HG03442 (cell line): Measurements from ENCODE around the gene NLGN1.
"Not testable (repeated sequence)": the region's sequence is repeated elsewhere in the genome, so short reads cannot be mapped to it uniquely, and the experiment has no call there.

Experiments
- ATAC-seq: cut with Tn5 transposase; IDR thresholded peaks from one replicate; pipeline ENCODE4 v1.9.1; 2021; ENCODE audit warnings: mild to moderate bottlenecking, moderate library complexity; ENCODE audit not compliant: unreplicated experiment

NLGN1 gene

GRCh38 chr3:173429076-173429475 lies 31.5 kb downstream of the NLGN1 start:
- ATAC-seq, result no peak

- no peak for ATAC-seq
These were observed 32.0 kb downstream of the NLGN1 start for GRCh38 chr3:173429527-173429926.

- no peak for ATAC-seq
These were observed 33.0 kb downstream of the NLGN1 start for GRCh38 chr3:173430576-173430975.

GRCh38 chr3:173439004-173439403 lies 41.5 kb downstream of the NLGN1 start:
- ATAC-seq, result no peak

GRCh38 chr3:173440514-173440913 lies 43.0 kb downstream of the NLGN1 start:
- ATAC-seq, result no peak

- not testable (repeated sequence) for ATAC-seq
These were observed 54.0 kb downstream of the NLGN1 start for GRCh38 chr3:173451561-173451960.

GRCh38 chr3:173463250-173463649 lies 65.7 kb downstream of the NLGN1 start:
- no peak for ATAC-seq

GRCh38 chr3:173465112-173465511 lies 67.6 kb downstream of the NLGN1 start:
- ATAC-seq, result no peak

- no peak for ATAC-seq
These were observed 68.5 kb downstream of the NLGN1 start for GRCh38 chr3:173465898-173466678.

- ATAC-seq, result no peak
These were observed 70.0 kb downstream of the NLGN1 start for GRCh38 chr3:173467501-173467900.

GRCh38 chr3:173473237-173473636 lies 75.7 kb downstream of the NLGN1 start:
- no peak for ATAC-seq

- ATAC-seq, result no peak
These were observed 81.8 kb downstream of the NLGN1 start for GRCh38 chr3:173479301-173479700.

- no peak for ATAC-seq
These were observed 104.5 kb downstream of the NLGN1 start for GRCh38 chr3:173501931-173502489.

GRCh38 chr3:173502983-173503568 lies 105.5 kb downstream of the NLGN1 start:
- no peak for ATAC-seq

- no peak for ATAC-seq
These were observed 113.0 kb downstream of the NLGN1 start for GRCh38 chr3:173510565-173510964.

- peak; percentile 96 for ATAC-seq
These were observed 115.6 kb downstream of the NLGN1 start for GRCh38 chr3:173513123-173513522.

GRCh38 chr3:173529062-173529711 lies 131.6 kb downstream of the NLGN1 start:
- ATAC-seq, result peak; percentile 96

- no peak for ATAC-seq
These were observed 134.1 kb downstream of the NLGN1 start for GRCh38 chr3:173531602-173532001.

GRCh38 chr3:173538410-173538809 lies 140.9 kb downstream of the NLGN1 start:
- no peak for ATAC-seq

GRCh38 chr3:173545590-173545989 lies 148.0 kb downstream of the NLGN1 start:
- ATAC-seq, result not testable (repeated sequence)

GRCh38 chr3:173547070-173547469 lies 149.5 kb downstream of the NLGN1 start:
- ATAC-seq, result no peak

- peak; percentile 36 for ATAC-seq
These were observed 150.7 kb downstream of the NLGN1 start for GRCh38 chr3:173548261-173548660.
